ENCODE measurements around the gene UBXN1.
"Not testable (repeated sequence)": the region's sequence is repeated elsewhere in the genome, so short reads cannot be mapped to it uniquely, and the experiment has no call there.

Gene UBXN1

DNA sequence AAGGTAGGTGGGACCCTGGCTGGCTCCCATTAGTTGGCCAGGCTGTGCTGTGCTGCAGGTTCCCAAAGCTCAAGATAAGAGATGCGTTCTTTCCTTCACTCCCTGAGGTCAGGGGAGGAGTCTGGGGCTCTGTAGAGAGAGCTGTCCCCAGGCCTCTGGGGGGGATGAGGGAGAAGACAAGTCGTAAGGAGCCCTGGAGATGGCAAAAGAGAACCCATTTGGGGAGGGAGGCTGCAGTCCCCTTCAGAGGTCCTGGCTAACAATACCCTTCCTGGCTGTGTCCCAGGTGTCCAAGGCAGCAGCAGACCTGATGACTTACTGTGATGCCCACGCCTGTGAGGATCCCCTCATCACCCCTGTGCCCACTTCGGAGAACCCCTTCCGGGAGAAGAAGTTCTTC lies 29.5 kb upstream of the UBXN1 start:
- DNase-seq = no peak

DNA sequence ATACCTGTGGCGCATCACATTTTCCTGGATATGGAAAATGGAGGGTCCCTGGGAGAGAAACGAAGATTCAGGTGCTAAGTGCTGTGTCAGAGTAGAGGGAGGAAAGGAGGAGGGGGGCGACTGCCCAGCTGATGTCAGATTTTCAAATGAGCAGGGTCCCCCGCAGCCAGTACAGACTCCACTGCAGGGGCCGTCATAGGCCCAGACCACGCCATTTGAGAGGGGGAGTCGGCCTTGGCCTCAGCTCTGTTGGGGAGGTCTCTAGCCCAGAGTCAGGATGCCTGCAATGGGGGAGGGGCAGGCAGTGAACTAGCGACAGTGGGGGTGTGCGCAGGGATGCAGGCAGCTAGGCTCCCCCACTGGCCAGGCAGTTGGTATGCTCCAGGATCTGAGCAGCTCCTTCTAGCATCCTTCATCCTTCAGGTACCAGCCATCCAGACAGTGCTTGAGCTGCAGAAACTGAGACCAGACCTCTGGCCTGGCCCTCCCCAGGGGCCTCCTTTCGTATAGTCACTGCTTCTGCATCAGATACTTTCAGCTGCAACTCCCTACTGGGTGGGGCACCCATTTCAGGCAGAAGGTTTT lies 28.5 kb upstream of the UBXN1 start, which contains the start of the genes BSCL2 and GNG3:
Gene BSCL2, minus strand, starts transcription at position 148 of the 585 bp plus-strand sequence. CDS start 229 bp downstream, outside the sequence.
Gene GNG3, plus strand, starts transcription at position 400 of the 585 bp plus-strand sequence. CDS start 620 bp downstream, outside the sequence.
- peak; percentile 73 for DNase-seq

DNA sequence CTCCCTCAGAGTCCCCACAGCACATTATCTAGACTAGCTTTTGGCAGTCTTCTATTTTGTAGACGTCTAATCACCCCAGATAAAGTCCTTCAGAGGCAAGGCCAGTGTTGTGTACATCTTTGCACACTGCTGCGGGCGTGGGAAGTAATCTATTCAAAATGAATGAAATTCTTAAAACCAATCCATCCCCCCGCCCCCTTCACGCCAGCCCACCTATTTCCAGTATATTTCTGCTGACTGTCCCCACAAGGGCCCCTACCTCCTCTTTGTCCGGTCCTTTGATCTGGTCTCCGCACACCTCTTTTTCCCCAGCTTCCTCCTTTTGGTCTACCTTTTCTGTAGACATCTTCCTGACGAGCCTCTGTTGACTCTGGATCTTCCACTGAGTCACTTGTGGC lies 28.0 kb upstream of the UBXN1 start:
- DNase-seq = no peak

DNA sequence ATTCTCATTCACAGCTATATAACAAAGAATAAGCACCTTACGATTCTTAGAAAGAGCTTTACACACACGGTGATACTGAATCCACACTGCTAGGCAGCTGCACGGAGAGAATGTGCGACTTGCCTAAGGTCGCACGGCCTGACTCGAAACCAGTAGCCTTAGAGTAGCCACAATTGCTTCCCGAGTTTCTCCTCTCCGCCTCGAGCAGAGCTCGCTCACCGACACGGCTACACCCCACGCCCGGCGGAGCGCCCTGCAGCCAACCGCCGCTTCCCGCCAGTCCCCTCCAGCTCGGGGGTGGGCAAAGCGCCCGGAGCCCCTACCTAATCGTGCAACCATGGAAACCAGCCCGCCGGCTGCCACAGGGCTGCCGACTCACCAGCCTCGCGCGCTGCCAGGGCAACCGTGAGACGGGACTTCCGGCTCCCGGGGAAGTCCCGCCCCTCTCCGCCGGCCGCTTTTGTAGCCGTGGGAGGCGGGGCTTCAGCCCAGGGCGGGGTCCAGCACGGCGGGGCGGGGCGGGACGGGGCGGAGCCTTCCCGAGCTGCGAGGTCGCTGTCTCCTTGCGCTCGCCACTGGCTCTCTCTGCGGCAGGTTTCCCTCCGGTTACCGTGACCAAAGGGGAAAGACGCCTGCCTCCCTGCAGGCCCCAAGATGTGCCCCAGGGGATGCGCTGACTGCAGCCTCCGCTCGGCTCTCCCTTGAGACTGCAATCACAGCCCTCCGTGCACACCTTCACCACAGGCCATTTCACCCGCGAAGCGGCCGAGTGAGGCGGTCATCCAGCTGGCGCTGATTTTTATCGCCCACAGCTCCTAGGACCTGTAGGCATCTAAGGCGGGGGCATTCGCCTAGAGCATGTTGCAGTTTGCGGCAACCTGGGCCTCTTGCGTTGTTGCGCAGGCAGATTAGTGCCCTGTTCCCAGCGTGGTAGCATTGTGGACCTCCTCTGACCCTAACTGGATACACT lies 27.3 kb upstream of the UBXN1 start:
- peak; percentile 96 for DNase-seq

DNA sequence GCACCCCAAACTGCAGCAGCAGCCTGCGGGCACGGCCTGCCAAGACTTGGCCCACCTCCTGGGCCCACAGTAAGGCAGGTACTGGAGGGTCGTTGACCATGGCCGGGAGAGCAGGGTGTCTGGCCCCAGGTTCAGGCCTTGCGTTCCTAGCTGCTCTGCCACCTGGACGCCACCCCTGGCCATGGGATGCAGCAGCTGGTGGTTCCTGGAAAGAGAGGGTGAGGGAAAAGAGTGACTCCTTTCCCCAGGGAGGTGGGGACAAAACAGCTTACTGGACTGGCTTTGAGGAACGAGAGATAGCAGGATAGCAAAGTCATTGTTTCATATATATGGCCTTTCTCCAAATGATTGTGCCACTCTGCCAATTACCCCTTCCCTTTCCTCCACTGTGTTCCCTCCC lies 26.5 kb upstream of the UBXN1 start:
- no peak for DNase-seq

DNA sequence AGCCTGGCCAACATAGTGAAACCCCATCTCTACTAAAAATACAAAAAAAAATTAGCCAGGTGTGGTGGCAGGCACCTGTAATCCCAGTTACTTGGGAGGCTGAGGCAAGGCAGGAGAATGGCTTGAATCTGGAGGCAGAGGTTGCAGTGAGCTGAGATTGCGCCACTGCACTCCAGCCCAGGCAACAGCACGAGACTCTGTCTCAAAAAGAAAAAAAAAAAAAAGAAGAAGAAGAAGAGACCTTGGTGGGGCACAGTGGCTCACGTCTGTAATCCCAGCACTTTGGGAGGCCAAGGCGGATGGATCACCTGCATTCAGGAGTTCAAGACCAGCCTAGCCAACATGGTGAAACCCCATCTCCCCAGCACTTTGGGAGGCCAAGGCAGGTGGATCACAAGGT lies 25.0 kb upstream of the UBXN1 start:
- not testable (repeated sequence) for DNase-seq

DNA sequence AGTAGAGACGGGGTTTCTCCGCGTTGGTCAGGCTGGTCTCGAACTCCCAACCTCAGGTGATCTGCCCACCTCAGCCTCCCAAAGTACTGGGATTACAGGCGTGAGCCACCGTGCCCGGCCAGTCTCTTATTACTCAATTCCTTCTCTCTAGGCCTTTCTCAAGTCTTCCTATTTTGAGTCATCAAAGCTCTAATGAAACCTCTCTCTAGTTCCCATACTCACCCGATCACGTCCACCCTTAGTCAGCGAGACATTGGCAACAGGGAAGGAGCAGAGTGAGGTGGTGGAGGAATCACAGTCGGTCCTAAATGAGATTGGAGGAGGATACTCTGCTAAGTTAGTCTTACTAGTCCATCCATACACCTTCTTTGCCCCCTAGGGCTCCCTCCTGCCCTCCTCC lies 23.4 kb upstream of the UBXN1 start:
- no peak for DNase-seq

DNA sequence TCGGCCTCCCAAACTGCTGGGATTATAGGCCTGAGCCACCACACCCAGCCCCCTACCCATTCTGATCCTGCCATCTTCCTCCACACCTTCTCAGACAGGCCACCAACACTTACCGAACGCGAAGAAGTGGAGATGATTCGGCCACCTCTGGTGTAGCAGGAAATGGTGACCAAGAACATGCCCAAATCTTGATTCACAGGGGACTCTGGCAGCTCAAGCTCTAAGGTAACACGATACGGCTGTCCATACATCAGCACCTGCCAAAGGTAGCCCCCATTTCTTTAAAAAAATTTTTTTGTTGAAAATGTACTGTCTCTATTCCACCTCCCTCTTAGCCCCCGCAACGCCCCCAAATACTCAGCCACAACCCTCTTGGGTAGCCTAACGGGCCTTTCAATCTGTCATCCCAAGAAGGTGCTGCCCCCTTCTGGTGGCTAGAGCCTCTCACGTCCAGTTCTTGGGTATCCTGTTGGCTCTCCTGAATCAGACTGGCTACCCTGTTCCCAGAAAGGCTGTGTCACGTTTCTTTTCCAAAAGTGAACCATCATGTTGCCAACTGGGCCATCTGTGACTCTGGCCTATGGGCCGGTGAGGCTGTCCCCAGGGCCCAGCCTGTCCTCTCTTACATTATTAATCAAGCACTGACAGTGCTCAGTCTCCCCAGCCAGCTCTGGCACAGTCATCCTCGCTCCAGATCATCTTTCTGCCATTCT lies 15.7 kb upstream of the UBXN1 start:
- DNase-seq = peak; percentile 86

DNA sequence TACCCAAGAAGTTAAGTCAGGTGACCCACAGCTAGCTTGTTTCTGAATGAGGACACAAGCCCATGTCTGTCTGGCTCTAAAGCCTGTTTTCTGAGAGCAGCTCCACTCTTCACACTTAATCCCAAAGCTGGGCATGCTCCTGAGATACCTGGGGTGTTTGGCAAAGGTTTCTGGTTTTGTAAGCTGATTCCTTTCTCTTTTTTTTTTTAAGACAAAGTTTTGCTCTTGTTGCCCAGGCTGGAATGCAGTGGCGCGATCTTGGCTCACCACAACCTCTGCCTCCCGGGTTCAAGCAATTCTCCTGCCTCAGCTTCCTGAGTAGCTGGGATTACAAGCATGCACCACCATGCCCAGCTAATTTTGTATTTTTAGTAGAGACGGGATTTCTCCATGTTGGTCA lies 14.8 kb upstream of the UBXN1 start:
- not testable (repeated sequence) for DNase-seq

DNA sequence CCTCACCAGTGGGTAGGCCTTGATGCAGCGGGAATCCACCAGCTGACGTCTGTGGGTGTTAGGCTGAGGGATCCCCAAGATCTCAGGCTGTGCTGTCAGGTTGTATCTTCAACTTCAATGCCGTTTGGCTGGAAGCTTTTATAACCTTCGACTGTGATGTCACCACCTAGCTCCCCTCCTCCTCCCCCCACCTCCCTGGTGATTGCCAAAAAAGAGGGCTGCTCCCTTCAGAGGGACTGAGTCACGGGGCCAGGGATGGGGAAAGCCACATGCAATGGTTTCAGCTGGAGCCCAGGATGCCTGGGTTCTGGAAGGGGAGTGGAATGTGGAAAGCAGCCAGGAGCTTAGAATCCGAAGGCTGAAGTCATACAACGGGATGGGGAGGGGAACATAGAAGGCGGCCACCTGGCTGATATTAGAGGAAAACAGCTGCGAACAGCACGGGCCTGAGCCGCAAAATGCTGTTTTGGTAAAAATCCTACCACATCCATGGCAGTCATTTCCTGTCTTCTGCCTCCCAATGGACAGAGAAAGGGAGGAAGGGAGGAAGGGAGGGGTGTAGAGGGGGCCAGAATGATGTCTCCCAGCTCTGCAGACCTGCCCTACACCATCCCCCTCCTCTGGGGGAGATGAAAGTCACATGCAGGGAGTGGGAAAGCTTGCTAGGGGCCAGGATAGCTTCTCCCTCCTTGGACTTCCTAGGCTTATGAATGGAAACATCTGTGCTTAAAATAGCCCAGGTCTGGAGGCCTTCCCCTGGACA lies 10.7 kb upstream of the UBXN1 start, which contains the start of gene LRRN4CL:
Gene LRRN4CL, minus strand, starts transcription at position 110 of the 763 bp plus-strand sequence. CDS start 1,022 bp downstream, outside the sequence.
- DNase-seq = peak; percentile 29

DNA sequence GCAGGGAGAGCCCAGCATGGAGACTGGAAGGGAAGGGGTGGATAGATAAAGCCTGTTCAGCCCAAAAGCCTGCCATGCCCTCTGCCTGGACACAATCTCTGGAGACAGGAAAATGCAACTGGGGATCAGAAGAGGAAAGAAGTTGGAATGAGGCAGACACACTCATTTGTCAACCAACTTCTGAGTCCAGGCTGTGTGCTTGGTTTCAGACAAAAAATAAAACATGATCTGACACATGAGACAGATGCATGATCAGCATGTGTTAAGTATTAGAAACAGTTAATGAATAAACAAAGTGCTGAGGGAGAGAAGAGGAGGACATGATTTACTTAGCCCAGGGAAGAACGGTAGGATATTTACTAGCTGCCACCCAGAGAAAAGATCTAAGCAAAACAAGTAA lies 9.6 kb upstream of the UBXN1 start:
- no peak for DNase-seq

DNA sequence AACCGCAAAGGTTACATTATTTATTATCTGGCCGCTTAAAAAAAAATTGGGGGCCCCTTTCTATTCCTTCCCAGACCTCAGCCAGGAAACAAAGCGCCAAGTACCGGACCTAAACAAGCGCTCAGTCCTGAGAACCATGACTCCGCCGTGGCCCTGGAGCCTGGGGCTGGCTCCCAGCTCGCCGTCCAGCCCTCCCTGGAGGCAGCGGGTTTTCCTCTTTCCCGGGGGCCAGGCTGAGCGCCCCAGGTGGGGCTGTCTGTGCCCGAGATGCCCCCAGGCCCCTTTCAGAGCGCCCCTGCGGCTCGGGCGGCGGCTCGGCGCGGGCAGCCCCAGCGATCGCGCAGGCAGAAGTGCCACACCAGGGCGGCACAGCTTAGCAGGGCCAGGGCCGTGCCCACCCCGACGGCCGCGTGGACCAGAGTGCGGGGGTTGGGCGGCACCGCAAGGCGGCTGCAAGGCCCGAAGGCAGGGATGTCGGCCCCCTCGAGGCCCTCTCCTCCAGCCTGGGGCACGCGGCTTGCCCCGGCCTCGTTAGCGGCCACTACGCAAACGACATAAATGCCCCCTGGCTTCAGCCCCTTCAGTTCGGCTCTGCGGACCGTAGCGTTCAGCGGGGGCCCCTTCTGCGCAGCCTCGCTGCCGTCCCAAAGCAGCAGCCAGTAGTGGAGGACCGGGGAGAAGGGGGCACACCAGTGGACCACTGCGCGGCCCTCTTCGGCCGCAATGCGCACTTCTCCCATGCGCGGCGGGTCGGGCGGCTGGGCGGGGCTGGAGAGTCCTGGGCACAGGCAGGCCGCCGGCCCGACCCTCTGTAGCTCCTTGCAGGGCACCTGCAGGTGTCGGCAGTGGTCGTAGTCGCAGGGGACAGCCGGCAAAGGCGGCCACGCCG lies 8.9 kb upstream of the UBXN1 start:
- no peak for DNase-seq

DNA sequence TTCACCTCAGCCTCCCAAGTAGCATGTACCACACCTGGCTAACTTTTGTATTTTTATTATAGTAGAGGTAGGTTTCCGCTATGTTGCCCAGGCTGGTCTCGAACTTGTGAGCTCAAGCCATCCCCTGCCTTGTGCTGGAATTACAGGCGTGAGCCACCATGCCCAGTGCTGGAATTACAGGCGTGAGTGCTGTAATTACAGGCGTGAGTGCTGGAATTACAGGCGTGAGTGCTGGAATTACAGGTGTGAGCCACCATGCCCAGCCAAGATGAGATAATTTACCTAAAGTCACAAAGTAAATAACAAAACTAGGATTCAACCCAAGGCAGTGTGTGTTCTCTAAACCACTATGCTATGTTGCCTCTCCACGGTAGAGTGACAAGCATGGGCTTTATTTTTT lies 3.6 kb upstream of the UBXN1 start:
- no peak for DNase-seq

DNA sequence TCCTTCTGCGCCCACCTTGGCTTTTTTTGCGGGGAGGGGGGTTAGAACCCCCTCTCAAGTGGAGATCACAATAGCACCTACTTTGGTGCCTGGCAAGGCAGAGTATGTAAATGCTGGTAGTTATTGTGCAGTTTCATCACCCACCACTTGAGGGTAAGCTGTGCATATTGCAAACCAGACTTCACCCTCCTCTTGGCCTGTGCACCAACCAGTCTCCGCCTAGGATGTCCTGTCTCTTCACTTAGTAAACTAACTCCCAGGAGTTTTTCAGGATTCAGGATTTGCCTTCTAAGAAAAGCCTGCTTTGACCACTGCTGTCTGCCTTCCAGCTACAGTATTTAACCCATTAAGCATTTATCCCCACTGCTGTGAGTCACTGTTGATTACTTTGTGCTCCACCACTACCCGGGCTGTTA lies 2.0 kb upstream of the UBXN1 start:
- DNase-seq = peak; percentile 79

DNA sequence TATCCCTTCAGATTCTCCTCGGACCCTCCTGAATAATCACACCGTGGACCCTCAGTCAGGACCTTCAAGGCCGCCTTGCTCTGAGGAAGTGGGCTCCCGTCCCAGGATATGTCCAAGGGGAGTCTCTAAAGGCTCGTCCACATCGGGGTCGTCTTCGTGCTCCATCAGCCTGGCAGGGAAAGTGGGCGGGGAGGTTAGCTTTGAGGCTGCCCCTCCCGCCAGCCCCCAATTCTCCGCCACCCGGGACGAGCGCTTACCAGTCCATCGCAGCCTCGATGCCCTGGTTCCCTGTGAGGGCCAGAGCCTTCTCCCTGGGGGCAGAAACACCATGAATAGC lies 472 bp downstream of the UBXN1 start:
- no peak for DNase-seq

DNA sequence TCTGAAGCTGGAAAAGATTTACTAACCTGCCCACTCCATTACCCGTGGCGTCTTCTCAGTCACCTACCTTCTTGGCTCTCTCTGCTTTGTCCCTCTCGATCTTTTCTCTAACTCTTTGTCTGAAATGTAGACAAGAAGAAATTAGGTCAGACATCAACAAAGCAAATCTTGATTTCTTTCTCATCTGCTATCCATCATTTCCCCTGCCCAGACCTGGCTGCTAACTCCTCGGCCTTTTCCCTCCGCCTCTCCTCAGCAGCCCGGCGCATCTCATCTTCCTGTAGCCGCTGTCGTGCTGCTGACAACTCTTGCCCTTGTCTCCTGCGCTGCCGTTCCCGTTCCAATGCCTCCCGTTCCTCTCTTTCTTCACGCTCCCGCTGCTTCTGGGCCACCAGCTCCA lies 1.2 kb downstream of the UBXN1 start:
- DNase-seq = no peak

DNA sequence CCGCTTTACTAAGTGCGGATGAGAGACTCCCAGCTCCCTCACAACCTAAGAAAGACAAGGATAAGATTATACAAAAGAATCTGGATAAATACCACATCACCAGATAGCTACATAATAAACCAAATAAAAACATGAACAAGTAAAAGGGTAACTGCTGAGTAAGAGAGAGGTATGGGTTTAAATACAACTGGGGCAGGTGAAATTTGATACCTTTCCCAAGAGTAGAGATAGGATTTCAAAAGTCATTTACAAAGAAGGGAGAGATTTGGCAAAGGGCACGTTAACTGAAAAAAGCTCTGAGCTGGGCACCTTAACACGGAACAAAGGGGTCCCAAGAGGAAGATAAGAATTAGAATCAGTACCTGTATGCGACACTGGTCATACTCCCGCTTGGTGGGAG lies 1.7 kb downstream of the UBXN1 start:
- no peak for DNase-seq

DNA sequence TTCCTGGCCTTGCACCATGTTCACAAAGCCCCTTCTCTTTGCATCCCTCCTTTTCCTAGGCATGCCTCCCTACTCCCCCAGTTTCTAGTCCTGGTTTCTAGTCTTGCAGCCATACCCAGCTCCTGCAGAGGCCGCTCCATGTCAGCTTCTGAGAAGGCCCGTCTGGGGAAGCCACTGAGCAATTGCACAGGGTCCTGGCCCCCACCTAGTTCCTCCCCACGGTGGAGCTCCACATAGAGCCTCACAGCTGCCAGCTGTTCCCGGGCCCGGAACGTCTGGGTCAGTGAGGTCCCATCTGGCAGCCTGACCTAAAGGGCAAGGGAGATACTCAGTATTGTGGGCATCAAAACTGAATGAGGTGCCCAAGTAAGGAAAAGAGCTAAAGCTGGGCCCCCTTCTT lies 2.2 kb downstream of the UBXN1 start:
- DNase-seq = peak; percentile 20

DNA sequence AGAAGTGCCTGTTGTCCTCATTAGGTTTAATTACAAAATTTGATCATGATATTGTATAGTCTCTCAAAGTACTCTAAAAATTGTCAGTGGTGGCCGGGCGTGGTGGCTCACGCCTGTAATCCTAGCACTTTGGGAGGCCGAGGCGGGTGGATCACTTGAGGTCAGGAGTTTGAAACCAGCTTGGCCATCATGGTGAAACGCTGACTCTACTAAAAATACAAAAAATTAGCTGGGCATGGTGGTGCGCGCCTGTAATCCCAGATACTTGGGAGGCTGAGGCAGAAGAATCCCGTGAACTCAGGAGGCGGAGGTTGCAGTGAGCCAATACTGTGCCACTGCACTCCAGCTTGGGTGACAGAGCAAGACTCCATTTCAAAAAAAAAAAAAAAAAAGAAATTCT lies 3.5 kb downstream of the UBXN1 start:
- DNase-seq = not testable (repeated sequence)

DNA sequence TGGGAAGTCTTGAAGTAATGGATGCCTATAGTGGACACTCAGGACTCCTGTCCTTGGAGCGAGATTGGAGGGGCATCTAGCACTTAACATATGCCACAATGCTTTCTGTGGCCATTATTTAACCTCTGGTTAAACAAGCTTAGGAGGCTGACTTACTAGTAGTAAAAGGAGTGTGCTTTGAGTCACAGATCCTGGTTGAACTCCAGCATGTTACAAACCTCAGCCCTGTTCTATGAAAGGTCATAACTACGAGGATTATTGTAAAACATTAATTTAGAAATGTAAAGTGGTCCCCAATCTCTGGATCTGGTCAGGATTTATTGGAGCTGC lies 5.7 kb downstream of the UBXN1 start:
- DNase-seq = no peak

DNA sequence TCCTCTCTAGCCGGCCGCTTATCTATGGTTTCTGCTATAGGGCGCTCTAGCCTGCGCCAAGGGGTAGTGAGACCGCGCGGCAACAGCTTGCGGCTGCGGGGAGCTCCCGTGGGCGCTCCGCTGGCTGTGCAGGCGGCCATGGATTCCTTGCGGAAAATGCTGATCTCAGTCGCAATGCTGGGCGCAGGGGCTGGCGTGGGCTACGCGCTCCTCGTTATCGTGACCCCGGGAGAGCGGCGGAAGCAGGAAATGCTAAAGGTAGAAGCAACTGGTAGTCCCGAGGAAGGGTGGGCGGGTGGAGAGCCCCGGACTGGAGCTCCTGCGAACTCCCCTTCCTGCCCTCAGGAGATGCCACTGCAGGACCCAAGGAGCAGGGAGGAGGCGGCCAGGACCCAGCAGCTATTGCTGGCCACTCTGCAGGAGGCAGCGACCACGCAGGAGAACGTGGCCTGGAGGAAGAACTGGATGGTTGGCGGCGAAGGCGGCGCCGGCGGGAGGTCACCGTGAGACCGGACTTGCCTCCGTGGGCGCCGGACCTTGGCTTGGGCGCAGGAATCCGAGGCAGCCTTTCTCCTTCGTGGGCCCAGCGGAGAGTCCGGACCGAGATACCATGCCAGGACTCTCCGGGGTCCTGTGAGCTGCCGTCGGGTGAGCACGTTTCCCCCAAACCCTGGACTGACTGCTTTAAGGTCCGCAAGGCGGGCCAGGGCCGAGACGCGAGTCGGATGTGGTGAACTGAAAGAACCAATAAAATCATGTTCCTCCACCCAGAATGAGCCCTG lies 7.1 kb downstream of the UBXN1 start, which contains the start of the genes LBHD1 and UQCC3:
Gene LBHD1, minus strand, starts transcription at position 660 of the 782 bp plus-strand sequence. CDS start 2,236 bp downstream, outside the sequence.
Gene UQCC3, plus strand, starts transcription at position 66 of the 782 bp plus-strand sequence. Its CDS starts 73 bp downstream, at position 139.
- peak; percentile 93 for DNase-seq

All from NCI-H82 (cell line).